Measurements from ENCODE around the gene MIR17HG. TPM values are rescaled to one million over a fixed set of nuclear protein-coding genes. Genes with fewer than 3 reads are reported as not detected.
A peak's percentile ranks its signal among the peaks of the same experiment; 100 is the strongest.
"Not testable (repeated sequence)": the region's sequence is repeated elsewhere in the genome, so short reads cannot be mapped to it uniquely, and the experiment has no call there.

The MIR17HG gene
- total RNA-seq, 1 experiment from 2014 or later: 8.1 TPM

DNA sequence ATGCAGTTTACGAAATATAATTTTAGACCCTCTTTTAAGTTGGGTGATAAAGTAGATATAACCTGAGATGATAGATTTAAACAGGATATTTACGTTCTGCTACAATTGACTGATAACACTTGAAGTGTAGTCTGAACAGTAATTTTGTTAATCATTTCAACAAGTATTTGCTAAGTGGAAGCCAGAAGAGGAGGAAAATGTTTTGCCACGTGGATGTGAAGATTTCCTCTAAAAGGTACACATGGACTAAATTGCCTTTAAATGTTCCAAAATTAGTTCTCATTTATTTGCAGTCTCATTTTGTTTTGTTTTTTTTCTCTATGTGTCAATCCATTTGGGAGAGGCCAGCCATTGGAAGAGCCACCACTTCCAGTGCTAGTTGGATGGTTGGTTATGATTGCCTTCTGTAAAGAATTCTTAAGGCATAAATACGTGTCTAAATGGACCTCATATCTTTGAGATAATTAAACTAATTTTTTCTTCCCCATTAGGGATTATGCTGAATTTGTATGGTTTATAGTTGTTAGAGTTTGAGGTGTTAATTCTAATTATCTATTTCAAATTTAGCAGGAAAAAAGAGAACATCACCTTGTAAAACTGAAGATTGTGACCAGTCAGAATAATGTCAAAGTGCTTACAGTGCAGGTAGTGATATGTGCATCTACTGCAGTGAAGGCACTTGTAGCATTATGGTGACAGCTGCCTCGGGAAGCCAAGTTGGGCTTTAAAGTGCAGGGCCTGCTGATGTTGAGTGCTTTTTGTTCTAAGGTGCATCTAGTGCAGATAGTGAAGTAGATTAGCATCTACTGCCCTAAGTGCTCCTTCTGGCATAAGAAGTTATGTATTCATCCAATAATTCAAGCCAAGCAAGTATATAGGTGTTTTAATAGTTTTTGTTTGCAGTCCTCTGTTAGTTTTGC is 2.8 kb downstream of the MIR17HG start:
- H3K27ac Mint-ChIP-seq (ENCODE audit: low read depth, unreplicated experiment): peak overlapping the region; percentile 86

DNA sequence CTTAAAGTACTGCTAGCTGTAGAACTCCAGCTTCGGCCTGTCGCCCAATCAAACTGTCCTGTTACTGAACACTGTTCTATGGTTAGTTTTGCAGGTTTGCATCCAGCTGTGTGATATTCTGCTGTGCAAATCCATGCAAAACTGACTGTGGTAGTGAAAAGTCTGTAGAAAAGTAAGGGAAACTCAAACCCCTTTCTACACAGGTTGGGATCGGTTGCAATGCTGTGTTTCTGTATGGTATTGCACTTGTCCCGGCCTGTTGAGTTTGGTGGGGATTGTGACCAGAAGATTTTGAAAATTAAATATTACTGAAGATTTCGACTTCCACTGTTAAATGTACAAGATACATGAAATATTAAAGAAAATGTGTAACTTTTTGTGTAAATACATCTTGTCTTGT is 3.6 kb downstream of the MIR17HG start:
- TF ChIP-seq, protein P1, sequence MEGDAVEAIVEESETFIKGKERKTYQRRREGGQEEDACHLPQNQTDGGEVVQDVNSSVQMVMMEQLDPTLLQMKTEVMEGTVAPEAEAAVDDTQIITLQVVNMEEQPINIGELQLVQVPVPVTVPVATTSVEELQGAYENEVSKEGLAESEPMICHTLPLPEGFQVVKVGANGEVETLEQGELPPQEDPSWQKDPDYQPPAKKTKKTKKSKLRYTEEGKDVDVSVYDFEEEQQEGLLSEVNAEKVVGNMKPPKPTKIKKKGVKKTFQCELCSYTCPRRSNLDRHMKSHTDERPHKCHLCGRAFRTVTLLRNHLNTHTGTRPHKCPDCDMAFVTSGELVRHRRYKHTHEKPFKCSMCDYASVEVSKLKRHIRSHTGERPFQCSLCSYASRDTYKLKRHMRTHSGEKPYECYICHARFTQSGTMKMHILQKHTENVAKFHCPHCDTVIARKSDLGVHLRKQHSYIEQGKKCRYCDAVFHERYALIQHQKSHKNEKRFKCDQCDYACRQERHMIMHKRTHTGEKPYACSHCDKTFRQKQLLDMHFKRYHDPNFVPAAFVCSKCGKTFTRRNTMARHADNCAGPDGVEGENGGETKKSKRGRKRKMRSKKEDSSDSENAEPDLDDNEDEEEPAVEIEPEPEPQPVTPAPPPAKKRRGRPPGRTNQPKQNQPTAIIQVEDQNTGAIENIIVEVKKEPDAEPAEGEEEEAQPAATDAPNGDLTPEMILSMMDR (IDR thresholded peaks at IDR 0.05; ENCODE audit: unreplicated experiment): no peak
- no peak for DNase-seq (ENCODE audit: unreplicated experiment)
- Mint-ChIP-seq H3K4me3 (ENCODE audit: unreplicated experiment) (peak overlapping the region; percentile 92), H3K9me3 (ENCODE audit: unreplicated experiment) (no peaks in the 10 kb centered on the region), H3K4me1 (ENCODE audit: insufficient read depth, unreplicated experiment) (peaks cover 20% of the 10 kb centered on the region), H3K27ac (ENCODE audit: low read depth, unreplicated experiment) (no peak overlapping the region), H3K36me3 (ENCODE audit: insufficient read depth, unreplicated experiment) (peaks cover 72% of the 10 kb centered on the region), H3K27me3 (ENCODE audit: insufficient read depth, unreplicated experiment) (no peaks in the 10 kb centered on the region)
- intact Hi-C loops (cut with micrococcal nuclease): no loop called here
- CTCF ChIA-PET: interaction anchor here (1.5 kb wide), 1 partner anchor 23 kb away, joined by 3 read pairs; no protein-coding TSS in a partner anchor
- POLR2A ChIA-PET: no interaction called here
- no TSS peak for BruUV-seq (replicated peaks)

More for the DNA sequence above, 2.8 kb downstream of the MIR17HG start:
- Mint-ChIP-seq H3K36me3 (ENCODE audit: insufficient read depth, unreplicated experiment) (peaks cover 63% of the 10 kb centered on the region), H3K4me3 (ENCODE audit: unreplicated experiment) (peak overlapping the region; percentile 92), H3K4me1 (ENCODE audit: insufficient read depth, unreplicated experiment) (peaks cover 20% of the 10 kb centered on the region), H3K27me3 (ENCODE audit: insufficient read depth, unreplicated experiment) (no peaks in the 10 kb centered on the region), H3K9me3 (ENCODE audit: unreplicated experiment) (no peaks in the 10 kb centered on the region)
- TF ChIP-seq, protein P1 (IDR thresholded peaks at IDR 0.05; ENCODE audit: unreplicated experiment): no peak
- CTCF ChIA-PET: interaction anchor here (0.6 to 1.2 kb wide), 2 partner anchors 23 to 439 kb away, joined by 3 to 4 read pairs; no protein-coding TSS in a partner anchor
- POLR2A ChIA-PET: no interaction called here
- no peak for DNase-seq (ENCODE audit: unreplicated experiment)
- BruUV-seq (replicated peaks): no TSS peak
- intact Hi-C loops (cut with micrococcal nuclease): loop anchor here (5.0 kb wide), 1 partner anchor 218 kb away; no protein-coding TSS in a partner anchor

DNA sequence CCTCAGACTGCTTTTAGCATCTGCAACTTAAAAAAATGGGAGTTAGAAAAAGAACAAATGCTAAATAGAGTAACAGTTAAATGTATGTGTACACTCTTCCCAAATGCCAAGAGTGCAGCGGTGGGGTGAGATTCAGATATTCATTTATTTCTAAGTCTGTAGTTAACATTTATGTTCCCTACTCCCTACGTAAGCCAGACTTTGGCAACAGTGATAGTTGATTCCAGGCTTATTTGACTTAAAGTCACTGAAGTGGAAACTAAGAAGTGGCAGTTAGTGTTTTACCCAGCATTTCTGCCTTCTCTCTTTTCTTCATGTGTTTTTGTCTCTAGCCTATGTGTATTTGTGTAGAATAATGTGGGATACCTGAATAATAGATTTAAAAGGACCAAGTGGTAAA is 4.5 kb downstream of the MIR17HG start:
- Mint-ChIP-seq H3K27me3 (ENCODE audit: insufficient read depth, unreplicated experiment) (no peaks in the 10 kb centered on the region), H3K9me3 (ENCODE audit: unreplicated experiment) (no peaks in the 10 kb centered on the region), H3K36me3 (ENCODE audit: insufficient read depth, unreplicated experiment) (peaks cover 79% of the 10 kb centered on the region), H3K4me1 (ENCODE audit: insufficient read depth, unreplicated experiment) (peaks cover 27% of the 10 kb centered on the region), H3K27ac (ENCODE audit: low read depth, unreplicated experiment) (no peak overlapping the region), H3K4me3 (ENCODE audit: unreplicated experiment) (no peak overlapping the region)
- TF ChIP-seq, protein P1 (IDR thresholded peaks at IDR 0.05; ENCODE audit: unreplicated experiment): no peak
- POLR2A ChIA-PET: no interaction called here
- DNase-seq (ENCODE audit: unreplicated experiment): no peak
- intact Hi-C loops (cut with micrococcal nuclease): no loop called here
- BruUV-seq (replicated peaks): no TSS peak
- CTCF ChIA-PET: interaction anchor here (1.5 kb wide), 1 partner anchor 23 kb away, joined by 3 read pairs; no protein-coding TSS in a partner anchor

- H3K27me3 Mint-ChIP-seq (ENCODE audit: insufficient read depth, unreplicated experiment); BruUV-seq (replicated peaks); H3K27ac Mint-ChIP-seq (ENCODE audit: low read depth, unreplicated experiment); POLR2A ChIA-PET; H3K4me3 Mint-ChIP-seq (ENCODE audit: unreplicated experiment); DNase-seq (ENCODE audit: unreplicated experiment); CTCF ChIA-PET; intact Hi-C loops (cut with micrococcal nuclease); H3K9me3 Mint-ChIP-seq (ENCODE audit: unreplicated experiment): not testable (repeated sequence)
- Mint-ChIP-seq H3K36me3 (ENCODE audit: insufficient read depth, unreplicated experiment) (peaks cover 83% of the 10 kb centered on the region), H3K4me1 (ENCODE audit: insufficient read depth, unreplicated experiment) (peaks cover 29% of the 10 kb centered on the region)
These were observed 5.4 kb downstream of the MIR17HG start for GRCh38 chr13:91352891-91353290.

All from MCF 10A (cell line).